Neutrophil (primary cell): ENCODE data around the gene KRTAP19-4.

Source experiments
- H3K27ac ChIP-seq: fragments of 200-600 bp; sonication (generic); 2 replicates; pipeline ENCODE4 v1.5.1; 2016; ENCODE audit warnings: mild to moderate bottlenecking, moderate library complexity
- H3K27me3 ChIP-seq: fragments of 200-600 bp; sonication (generic); 2 replicates; pipeline ENCODE4 v1.6.0; 2016; ENCODE audit warnings: mild to moderate bottlenecking
- H3K36me3 ChIP-seq: fragments of 200-600 bp; sonication (generic); 2 replicates; pipeline ENCODE4 v1.5.1; 2017
- H3K4me1 ChIP-seq, 2 experiments: fragments of 200-600 bp in 1 of 2; sonication (generic) in 1 of 2; 1 replicate in 1 of 2; 2 replicates in 1 of 2; pipeline versions ENCODE4 v1.5.1 to v1.6.1; 2013 to 2016; ENCODE audit warnings: low read depth in 1 of 2, low read length in 1 of 2, mild to moderate bottlenecking in 1 of 2, moderate library complexity in 1 of 2; ENCODE audit not compliant: control insufficient read depth in 1 of 2, insufficient read depth in 1 of 2
- H3K4me3 ChIP-seq, 2 experiments: fragments of 200-600 bp in 1 of 2; sonication (generic) in 1 of 2; 1 replicate in 1 of 2; 2 replicates in 1 of 2; pipeline ENCODE4 v1.5.1; 2013 to 2016; ENCODE audit warnings: low read depth in 1 of 2, low read length in 1 of 2, mild to moderate bottlenecking in 1 of 2, moderate library complexity in 1 of 2
- H3K9me3 ChIP-seq: fragments of 200-600 bp; sonication (generic); 2 replicates; pipeline ENCODE4 v1.5.1; 2016
- TF ChIP-seq, protein P1 (sequence below): fragments of 200-600 bp; sonication (generic); IDR thresholded peaks from 2 replicates; pipeline ENCODE4 v1.5.1; 2016; ENCODE audit warnings: antibody characterized with exemption

Gene KRTAP19-4

GRCh38 chr21:30491963-30492428 lies 5.0 kb downstream of the KRTAP19-4 start, which contains the start of gene KRTAP19-3:
TSS of gene KRTAP19-3 (minus strand) at chr21:30492013. CDS start at chr21:30491957, 56 bp downstream.
- no peak within 1 kb of the TSS for H3K4me3 ChIP-seq
- H3K27me3 ChIP-seq, result no peaks in the 10 kb centered on the region
- H3K4me1 ChIP-seq, result no peaks in the 10 kb centered on the region
- H3K9me3 ChIP-seq, result no peaks in the 10 kb centered on the region
- no peak within 1 kb of the TSS for H3K27ac ChIP-seq
- no peaks in the 10 kb centered on the region for H3K36me3 ChIP-seq
- TF ChIP-seq, protein P1, sequence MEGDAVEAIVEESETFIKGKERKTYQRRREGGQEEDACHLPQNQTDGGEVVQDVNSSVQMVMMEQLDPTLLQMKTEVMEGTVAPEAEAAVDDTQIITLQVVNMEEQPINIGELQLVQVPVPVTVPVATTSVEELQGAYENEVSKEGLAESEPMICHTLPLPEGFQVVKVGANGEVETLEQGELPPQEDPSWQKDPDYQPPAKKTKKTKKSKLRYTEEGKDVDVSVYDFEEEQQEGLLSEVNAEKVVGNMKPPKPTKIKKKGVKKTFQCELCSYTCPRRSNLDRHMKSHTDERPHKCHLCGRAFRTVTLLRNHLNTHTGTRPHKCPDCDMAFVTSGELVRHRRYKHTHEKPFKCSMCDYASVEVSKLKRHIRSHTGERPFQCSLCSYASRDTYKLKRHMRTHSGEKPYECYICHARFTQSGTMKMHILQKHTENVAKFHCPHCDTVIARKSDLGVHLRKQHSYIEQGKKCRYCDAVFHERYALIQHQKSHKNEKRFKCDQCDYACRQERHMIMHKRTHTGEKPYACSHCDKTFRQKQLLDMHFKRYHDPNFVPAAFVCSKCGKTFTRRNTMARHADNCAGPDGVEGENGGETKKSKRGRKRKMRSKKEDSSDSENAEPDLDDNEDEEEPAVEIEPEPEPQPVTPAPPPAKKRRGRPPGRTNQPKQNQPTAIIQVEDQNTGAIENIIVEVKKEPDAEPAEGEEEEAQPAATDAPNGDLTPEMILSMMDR, result no peak

GRCh38 chr21:30487336-30487735 lies 9.6 kb downstream of the KRTAP19-4 start, which contains the start of gene KRTAP19-2:
TSS of gene KRTAP19-2 (minus strand) at chr21:30487436. CDS start at chr21:30487348, 88 bp downstream.
- H3K9me3 ChIP-seq, result no peaks in the 10 kb centered on the region
- H3K36me3 ChIP-seq, result no peaks in the 10 kb centered on the region
- H3K27ac ChIP-seq, result no peak within 1 kb of the TSS
- H3K27me3 ChIP-seq, result no peaks in the 10 kb centered on the region
- H3K4me3 ChIP-seq, result no peak within 1 kb of the TSS
- TF ChIP-seq, protein P1, result no peak
- H3K4me1 ChIP-seq, result no peaks in the 10 kb centered on the region

- Histone ChIP-seq H3K27me3 (no peaks in the 10 kb centered on the region), H3K27ac (no peak overlapping the region), H3K4me1 (no peaks in the 10 kb centered on the region), H3K9me3 (no peaks in the 10 kb centered on the region), H3K4me3 (no peak overlapping the region), H3K36me3 (no peaks in the 10 kb centered on the region)
- TF ChIP-seq, protein P1, result no peak
Observed at GRCh38 chr21:30486180-30486579, 10.8 kb downstream of the KRTAP19-4 start.

DNA sequence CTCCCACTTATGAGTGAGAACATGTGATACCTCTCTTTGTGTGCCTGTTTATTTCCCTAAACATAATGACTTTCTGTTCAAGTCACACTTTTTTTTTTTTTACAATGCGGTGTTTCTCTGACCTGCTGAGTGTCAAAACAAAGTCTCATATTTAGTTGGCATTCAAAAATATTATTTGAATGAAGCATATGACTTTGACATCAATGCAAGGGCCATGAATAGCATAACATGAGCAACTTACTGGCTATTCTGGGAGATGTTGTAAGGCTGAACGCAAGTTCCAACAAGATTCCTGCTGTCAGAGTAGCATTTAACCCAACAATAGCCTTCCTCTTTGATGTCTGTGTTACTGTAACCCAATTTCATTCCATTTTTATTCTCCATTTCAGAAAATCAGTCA lies 14.8 kb downstream of the KRTAP19-4 start:
- Histone ChIP-seq H3K9me3 (no peaks in the 10 kb centered on the region), H3K4me3 (no peak overlapping the region), H3K27ac (no peak overlapping the region), H3K27me3 (no peaks in the 10 kb centered on the region), H3K36me3 (no peaks in the 10 kb centered on the region), H3K4me1 (no peaks in the 10 kb centered on the region)
- TF ChIP-seq, protein P1, result no peak

DNA sequence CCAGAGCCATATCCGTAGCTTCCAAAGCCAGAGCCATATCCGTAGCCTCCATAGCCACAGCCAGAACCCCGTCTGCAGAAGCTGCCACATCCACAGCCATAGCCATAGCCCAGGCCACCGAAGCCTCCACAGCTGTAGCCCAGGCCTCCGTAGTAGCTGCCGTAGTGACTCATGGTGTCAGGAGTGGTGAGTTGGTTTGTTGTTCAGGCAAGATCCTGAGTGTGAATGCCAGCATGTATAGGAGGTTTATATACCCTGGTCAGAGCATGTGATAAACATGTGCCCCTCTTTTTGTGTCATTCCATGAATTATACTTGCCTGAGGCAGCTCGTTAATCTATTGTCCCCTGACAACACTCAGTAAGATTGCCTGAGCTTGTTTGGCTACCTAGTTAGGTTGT lies 16.8 kb downstream of the KRTAP19-4 start, which contains the start of gene KRTAP19-1:
Gene KRTAP19-1, minus strand, starts transcription at position 223 of the 400 bp plus-strand sequence. Its CDS starts 50 bp downstream, at position 173.
- Histone ChIP-seq H3K27me3 (no peaks in the 10 kb centered on the region), H3K9me3 (no peaks in the 10 kb centered on the region), H3K4me3 (no peak within 1 kb of the TSS), H3K27ac (no peak within 1 kb of the TSS), H3K4me1 (no peaks in the 10 kb centered on the region), H3K36me3 (no peaks in the 10 kb centered on the region)
- TF ChIP-seq, protein P1, result no peak
